Measurements from ENCODE around the gene CDK9.

Gene CDK9

DNA sequence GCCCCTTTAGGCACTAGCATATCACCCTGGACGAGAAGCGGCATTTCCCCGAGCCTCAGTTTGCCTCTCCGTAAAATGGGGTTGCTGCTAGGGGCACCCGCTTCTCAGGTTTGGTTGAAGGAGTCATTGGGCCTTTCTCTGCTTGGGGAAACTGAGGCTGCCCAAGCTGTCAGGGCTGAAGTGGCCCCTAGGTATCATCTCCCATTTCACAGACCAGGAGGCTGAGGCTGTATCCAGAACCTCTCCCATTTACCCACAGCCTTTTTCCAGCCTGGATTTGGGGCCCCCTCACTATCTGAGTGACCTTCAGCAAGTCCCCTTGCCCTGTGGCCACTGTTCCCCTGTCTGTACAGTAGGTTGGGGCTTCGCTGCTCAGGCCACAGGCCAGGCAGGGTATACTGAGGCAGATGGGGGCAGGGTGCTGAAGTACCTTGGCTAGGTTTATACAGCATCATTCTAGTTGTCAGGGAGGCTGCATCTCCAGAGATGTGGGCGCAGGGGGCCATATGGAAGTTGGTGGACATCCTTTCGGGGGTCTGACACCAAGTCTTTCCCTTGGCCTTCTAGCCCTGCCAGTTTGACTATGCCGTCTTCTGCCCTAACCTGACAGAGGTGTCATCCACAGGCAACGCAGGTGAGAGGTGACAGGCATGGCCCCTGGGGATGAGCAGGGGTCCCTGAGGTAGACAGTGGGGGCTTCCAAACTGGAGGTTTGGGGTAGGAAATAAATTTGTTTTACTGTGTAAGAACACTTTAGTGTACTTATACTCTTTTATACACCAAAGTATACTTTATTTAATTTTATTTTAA, 24.7 kb downstream of the CDK9 start:
- TF ChIP-seq, protein P1, sequence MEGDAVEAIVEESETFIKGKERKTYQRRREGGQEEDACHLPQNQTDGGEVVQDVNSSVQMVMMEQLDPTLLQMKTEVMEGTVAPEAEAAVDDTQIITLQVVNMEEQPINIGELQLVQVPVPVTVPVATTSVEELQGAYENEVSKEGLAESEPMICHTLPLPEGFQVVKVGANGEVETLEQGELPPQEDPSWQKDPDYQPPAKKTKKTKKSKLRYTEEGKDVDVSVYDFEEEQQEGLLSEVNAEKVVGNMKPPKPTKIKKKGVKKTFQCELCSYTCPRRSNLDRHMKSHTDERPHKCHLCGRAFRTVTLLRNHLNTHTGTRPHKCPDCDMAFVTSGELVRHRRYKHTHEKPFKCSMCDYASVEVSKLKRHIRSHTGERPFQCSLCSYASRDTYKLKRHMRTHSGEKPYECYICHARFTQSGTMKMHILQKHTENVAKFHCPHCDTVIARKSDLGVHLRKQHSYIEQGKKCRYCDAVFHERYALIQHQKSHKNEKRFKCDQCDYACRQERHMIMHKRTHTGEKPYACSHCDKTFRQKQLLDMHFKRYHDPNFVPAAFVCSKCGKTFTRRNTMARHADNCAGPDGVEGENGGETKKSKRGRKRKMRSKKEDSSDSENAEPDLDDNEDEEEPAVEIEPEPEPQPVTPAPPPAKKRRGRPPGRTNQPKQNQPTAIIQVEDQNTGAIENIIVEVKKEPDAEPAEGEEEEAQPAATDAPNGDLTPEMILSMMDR (IDR thresholded peaks at IDR 0.05; ENCODE audit: low read depth, low read length, missing control alignments): no peak
- Histone ChIP-seq H3K27me3 (replicated peaks) (no peaks in the 10 kb centered on the region), H3K4me3 (ENCODE audit: low read depth, low read length) (no peak overlapping the region), H3K36me3 (replicated peaks) (peaks cover 70% of the 10 kb centered on the region), H3K27ac (no peak overlapping the region)
- in situ Hi-C loops (cut with HindIII; ENCODE audit: low pct_ligation_motif_present, low sequenced_read_pairs): no loop called here
- DNase-seq: no peak

DNA sequence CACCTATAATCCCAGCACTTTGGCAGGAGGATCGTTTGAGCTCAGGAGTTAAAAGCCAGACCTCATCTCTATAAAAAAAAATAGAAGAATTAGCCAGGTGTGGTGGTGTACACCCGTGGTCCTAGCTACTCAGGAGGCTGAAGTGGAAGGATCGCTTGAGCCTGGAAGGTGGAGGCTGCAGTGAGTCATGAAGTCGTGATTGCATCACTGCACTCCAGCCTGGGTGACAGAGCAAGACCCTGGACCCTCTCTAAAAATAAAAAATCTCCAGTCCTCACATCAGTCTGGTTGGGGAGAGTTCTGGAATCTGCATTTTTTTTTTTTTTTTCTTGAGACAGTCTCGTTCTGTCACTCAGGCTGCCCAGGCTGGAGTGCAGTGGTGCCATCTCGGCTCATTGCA, 26.2 kb downstream of the CDK9 start:
- H3K4me3 ChIP-seq (ENCODE audit: low read depth, low read length): no peak overlapping the region
- peaks cover 66% of the 10 kb centered on the region for H3K36me3 ChIP-seq (replicated peaks)
- H3K27me3 ChIP-seq (replicated peaks): no peaks in the 10 kb centered on the region
- in situ Hi-C loops (cut with HindIII; ENCODE audit: low pct_ligation_motif_present, low sequenced_read_pairs): no loop called here
- H3K27ac ChIP-seq: no peak overlapping the region
- TF ChIP-seq, protein P1 (IDR thresholded peaks at IDR 0.05; ENCODE audit: low read depth, low read length, missing control alignments): no peak
- no peak for DNase-seq

DNA sequence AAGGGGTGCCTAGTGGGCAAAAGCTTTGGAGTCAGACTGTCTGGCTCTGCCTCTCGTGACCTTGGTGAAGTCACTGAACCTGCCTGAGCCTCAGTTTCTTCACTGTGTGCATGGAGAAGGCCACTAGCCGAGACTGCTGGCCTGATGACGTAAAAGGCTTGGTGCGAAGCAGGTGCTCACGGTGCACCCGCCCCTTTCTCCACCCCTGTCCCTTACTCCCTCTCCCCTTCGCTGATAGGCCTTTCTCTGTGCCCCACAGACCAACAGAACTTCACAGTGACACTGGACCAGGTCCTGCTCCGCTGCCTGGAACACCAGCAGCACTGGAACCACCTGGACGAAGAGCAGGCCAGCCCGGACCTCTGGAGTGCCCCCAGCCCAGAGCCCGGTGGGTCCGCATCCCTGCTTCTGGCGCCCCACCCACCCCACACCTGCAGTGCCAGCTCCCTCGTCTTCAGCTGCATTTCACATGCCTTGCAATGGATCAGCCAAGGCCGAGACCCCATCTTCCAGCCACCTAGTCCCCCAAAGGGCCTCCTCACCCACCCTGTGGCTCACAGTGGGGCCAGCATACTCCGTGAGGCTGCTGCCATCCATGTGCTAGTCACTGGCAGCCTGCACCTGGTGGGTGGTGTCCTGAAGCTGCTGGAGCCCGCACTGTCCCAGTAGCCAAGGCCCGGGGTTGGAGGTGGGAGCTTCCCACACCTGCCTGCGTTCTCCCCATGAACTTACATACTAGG, 27.3 kb downstream of the CDK9 start:
- no peak overlapping the region for H3K27ac ChIP-seq
- peaks cover 68% of the 10 kb centered on the region for H3K36me3 ChIP-seq (replicated peaks)
- no peak overlapping the region for H3K4me3 ChIP-seq (ENCODE audit: low read depth, low read length)
- in situ Hi-C loops (cut with HindIII; ENCODE audit: low pct_ligation_motif_present, low sequenced_read_pairs): no loop called here
- H3K27me3 ChIP-seq (replicated peaks): no peaks in the 10 kb centered on the region
- TF ChIP-seq, protein P1 (IDR thresholded peaks at IDR 0.05; ENCODE audit: low read depth, low read length, missing control alignments): no peak
- DNase-seq: no peak

DNA sequence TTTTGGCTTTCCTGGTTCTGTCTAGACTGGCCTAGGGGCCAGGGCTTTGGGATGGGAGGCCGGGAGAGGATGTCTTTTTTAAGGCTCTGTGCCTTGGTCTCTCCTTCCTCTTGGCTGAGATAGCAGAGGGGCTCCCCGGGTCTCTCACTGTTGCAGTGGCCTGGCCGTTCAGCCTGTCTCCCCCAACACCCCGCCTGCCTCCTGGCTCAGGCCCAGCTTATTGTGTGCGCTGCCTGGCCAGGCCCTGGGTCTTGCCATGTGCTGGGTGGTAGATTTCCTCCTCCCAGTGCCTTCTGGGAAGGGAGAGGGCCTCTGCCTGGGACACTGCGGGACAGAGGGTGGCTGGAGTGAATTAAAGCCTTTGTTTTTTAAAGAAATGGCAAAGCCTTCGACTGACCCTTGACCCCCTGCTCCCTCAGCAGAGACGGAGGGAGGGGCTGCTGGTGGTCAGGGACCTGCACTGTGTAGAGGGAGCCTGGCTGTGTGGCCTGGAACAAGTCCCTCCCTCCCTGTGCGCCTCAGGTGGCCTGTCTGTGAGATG, 27.9 kb downstream of the CDK9 start:
- peaks cover 68% of the 10 kb centered on the region for H3K36me3 ChIP-seq (replicated peaks)
- no peak overlapping the region for H3K4me3 ChIP-seq (ENCODE audit: low read depth, low read length)
- TF ChIP-seq, protein P1 (IDR thresholded peaks at IDR 0.05; ENCODE audit: low read depth, low read length, missing control alignments): no peak
- no peak overlapping the region for H3K27ac ChIP-seq
- no peaks in the 10 kb centered on the region for H3K27me3 ChIP-seq (replicated peaks)
- in situ Hi-C loops (cut with HindIII; ENCODE audit: low pct_ligation_motif_present, low sequenced_read_pairs): no loop called here
- DNase-seq: no peak

DNA sequence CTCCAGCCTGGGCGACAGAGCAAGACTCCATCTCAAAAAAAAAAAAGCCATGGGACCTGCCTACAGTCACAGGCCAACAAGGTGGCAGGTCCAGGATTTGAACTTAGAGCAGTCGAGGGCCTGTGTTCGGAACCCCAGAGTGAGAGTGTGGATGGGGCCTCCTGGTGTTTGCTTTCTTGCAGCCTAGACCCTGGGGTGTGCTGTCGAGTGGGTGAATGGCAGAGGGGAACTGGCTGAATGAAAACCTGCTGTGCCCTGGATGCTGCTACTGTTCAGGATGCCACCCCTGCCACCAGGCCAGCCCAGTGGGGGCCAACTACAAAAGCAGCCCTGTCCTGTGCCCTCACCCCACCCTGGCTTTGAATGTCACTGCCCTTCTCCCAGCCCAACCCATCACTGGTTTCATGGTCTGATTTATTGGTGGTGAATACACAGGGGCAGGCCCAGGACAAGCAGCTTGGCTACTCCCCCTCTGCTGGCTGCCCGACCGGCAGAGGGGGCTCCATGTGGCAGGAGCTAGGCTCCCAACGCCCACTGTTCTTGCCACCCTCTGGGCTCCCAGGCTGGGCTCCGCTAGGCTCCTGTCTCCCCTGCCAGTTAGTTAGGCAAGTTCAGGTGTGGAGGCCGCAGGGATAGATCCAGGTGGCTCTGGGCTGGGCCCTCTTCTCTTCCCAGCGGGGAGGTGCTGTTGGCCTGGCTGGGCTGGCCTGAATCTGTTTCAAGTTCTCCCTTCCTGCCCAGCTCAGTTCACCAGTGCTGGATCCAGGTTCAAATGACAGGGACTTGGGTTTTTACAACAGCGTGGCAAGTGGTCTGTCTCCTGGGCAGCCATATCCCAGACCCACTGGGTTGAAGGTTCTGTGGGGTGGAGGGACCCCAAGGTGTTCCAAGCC, 29.0 kb downstream of the CDK9 start:
- TF ChIP-seq, protein P1 (IDR thresholded peaks at IDR 0.05; ENCODE audit: low read depth, low read length, missing control alignments): peak; percentile 17
- in situ Hi-C loops (cut with HindIII; ENCODE audit: low pct_ligation_motif_present, low sequenced_read_pairs): no loop called here

More for the DNA sequence above, 29.0 kb downstream of the CDK9 start:
- no peak overlapping the region for H3K27ac ChIP-seq
- no peak for DNase-seq
- peaks cover 70% of the 10 kb centered on the region for H3K36me3 ChIP-seq (replicated peaks)
- H3K27me3 ChIP-seq (replicated peaks): no peaks in the 10 kb centered on the region
- no peak overlapping the region for H3K4me3 ChIP-seq (ENCODE audit: low read depth, low read length)
